Erythroblast (primary cell): Measurements from ENCODE around the gene SIGLEC5.

Experiments
- DNase-seq, 2 experiments: peaks; one replicate each; lab custom pipeline; 2025; lab: John Stamatoyannopoulos, UW
- GATA1 ChIP-seq: IDR thresholded peaks from 2 replicates; pipeline ENCODE4 v1.6.1; 2011; ENCODE audit warnings: low read depth, mild to moderate bottlenecking, control low read depth, low read length, moderate library complexity
- POLR2A ChIP-seq: IDR thresholded peaks from 2 replicates; pipeline ENCODE4 v1.6.1; 2011; ENCODE audit warnings: mild to moderate bottlenecking, low read length

The SIGLEC5 gene

DNA sequence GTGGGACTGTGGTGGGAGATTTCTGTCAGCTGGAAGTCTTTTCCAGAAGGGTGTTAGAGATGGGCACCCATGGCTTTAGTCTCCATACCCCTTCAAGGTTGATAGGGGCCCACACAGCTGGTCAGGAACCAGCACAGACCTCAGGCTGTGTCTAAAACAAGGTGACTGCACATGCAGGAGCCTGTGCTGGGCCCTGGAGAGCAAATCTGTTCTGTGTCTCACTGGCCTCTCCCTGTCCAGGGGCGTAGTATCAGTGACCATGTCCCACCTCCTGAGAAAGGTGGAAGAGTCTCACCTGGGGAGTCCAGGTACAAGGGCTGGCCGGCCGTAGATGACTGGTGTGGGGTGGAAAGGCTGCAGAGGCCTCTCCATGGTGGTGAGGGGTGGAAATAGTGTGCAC is 39.8 kb downstream of the SIGLEC5 start:
- DNase-seq, result no peak
- TF ChIP-seq GATA1 (no peak), POLR2A (no peak)

DNA sequence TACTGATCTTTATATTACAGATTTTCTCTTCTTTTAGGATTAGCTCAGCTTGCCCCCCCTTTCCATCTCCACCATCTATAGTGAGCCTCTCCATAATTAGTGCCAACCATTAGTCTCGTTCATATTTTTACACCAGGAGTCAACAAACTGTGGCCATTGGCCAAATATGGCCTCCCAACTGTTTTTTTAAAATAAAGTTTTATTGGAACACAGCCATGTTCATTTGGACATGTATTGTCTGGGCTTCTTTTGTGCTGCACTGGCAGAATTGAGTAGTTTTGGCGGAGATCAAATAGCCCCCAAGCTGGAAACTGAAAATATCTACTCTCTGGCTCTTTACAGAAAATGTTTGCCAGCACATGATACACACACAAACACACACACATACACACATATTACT is 40.7 kb downstream of the SIGLEC5 start:
- TF ChIP-seq GATA1 (no peak), POLR2A (no peak)
- DNase-seq, result no peak

DNA sequence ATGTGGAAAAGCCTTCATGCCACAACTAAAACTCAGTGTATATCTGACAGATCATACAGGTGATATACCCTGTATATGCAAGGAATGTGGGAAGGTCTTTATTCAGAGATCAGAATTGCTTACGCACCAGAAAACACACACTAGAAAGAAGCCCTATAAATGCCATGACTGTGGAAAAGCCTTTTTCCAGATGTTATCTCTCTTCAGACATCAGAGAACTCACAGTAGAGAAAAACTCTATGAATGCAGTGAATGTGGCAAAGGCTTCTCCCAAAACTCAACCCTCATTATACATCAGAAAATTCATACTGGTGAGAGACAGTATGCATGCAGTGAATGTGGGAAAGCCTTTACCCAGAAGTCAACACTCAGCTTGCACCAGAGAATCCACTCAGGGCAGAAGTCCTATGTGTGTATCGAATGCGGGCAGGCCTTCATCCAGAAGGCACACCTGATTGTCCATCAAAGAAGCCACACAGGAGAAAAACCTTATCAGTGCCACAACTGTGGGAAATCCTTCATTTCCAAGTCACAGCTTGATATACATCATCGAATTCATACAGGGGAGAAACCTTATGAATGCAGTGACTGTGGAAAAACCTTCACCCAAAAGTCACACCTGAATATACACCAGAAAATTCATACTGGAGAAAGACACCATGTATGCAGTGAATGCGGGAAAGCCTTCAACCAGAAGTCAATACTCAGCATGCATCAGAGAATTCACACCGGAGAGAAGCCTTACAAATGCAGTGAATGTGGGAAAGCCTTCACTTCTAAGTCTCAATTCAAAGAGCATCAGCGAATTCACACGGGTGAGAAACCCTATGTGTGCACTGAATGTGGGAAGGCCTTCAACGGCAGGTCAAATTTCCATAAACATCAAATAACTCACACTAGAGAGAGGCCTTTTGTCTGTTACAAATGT is 42.7 kb downstream of the SIGLEC5 start:
- DNase-seq, result no peak

GRCh38 chr19:51586799-51587198 is 43.4 kb downstream of the SIGLEC5 start:
- TF ChIP-seq POLR2A, result no peak
- TF ChIP-seq GATA1, result no peak
- no peak for DNase-seq

More for the DNA sequence above, 42.7 kb downstream of the SIGLEC5 start:
- TF ChIP-seq POLR2A, result no peak
- TF ChIP-seq GATA1, result no peak

DNA sequence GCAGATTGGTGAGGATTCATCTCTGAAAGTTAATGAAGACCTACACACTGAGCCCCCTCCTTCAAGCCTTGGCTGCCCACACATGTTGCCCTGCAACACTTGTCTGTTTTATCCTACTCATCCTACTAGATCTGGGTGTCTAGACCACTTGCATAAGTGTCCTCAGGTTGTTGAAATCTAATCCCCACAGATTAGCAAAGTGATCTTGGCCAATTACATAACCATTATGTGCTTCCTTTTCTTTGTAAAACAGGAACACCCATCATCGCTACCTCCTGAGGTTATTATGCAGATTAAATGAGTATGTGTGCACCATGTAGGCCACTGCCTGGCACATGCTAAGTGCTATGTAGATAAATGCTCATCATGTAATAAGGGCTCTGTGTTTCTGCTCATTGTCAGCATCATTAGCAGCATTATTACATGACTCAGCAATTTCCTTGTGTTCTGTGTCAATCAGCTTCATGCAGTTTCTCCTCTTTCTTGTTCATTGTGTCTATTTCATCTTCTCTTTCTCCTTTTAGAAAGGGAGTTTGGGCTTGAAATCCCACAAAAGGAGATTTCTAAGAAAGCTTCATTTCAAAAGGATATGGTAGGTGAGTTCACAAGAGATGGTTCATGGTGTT is 44.0 kb downstream of the SIGLEC5 start:
- no peak for TF ChIP-seq POLR2A
- no peak for TF ChIP-seq GATA1
- no peak for DNase-seq

GRCh38 chr19:51576850-51577249 is 53.4 kb downstream of the SIGLEC5 start:
- TF ChIP-seq GATA1, result no peak
- no peak for TF ChIP-seq POLR2A

GRCh38 chr19:51573331-51573730 is 56.9 kb downstream of the SIGLEC5 start:
- DNase-seq, result peak; percentile 60 to 72
- TF ChIP-seq POLR2A (peak; percentile 66), GATA1 (no peak)

More at GRCh38 chr19:51576850-51577249, 53.4 kb downstream of the SIGLEC5 start:
- no peak for DNase-seq

- DNase-seq, result no peak
- no peak for TF ChIP-seq POLR2A
- no peak for TF ChIP-seq GATA1
These were observed 57.3 kb downstream of the SIGLEC5 start for GRCh38 chr19:51572908-51573307.

- TF ChIP-seq POLR2A (peak; percentile 83), GATA1 (no peak)
- DNase-seq, result peak; percentile 77 to 85
These were observed 57.8 kb downstream of the SIGLEC5 start for GRCh38 chr19:51572410-51572809.

- TF ChIP-seq GATA1 (no peak), POLR2A (no peak)
- peak; percentile 56 to 70 for DNase-seq
These were observed 58.6 kb downstream of the SIGLEC5 start for GRCh38 chr19:51571599-51571998.

DNA sequence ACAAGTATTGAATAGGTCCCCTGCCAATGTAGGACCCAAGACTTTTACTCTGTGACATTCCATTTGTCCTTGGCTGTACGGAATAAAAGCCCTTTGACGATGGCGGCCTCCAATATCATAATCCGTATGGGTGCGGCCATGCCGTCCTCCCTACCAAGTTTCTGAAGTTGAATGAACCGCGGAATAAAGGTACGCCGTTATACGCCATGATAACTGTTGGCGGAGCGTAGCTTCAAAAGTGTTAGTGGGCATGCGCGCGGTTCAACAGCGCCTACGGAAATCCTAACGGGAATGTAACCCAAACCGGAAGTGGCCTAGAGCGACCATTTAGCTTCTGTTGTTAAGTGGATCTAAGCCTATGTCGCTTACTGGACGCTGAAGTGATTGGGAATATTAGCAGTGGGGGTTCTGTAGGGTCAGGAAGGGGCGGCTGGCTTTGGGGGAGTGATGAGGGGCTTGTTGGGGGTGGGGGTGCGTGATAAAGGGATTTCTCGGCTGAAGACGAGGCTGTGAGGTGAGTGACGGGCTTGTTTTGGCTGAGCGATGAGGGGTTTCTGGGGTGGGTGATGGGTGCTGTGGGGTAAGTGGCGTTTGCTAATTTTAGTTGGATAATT is 59.1 kb downstream of the SIGLEC5 start, which contains the start of gene ZNF175:
Gene ZNF175, plus strand, starts transcription at position 322 of the 614 bp plus-strand sequence. CDS start 2,047 bp downstream, outside the sequence.
- TF ChIP-seq POLR2A (peak; percentile 84), GATA1 (no peak)
- DNase-seq, result peak; percentile 96 to 97

GRCh38 chr19:51568456-51568855 is 61.7 kb downstream of the SIGLEC5 start:
- TF ChIP-seq POLR2A (no peak), GATA1 (no peak)
- DNase-seq, result no peak

DNA sequence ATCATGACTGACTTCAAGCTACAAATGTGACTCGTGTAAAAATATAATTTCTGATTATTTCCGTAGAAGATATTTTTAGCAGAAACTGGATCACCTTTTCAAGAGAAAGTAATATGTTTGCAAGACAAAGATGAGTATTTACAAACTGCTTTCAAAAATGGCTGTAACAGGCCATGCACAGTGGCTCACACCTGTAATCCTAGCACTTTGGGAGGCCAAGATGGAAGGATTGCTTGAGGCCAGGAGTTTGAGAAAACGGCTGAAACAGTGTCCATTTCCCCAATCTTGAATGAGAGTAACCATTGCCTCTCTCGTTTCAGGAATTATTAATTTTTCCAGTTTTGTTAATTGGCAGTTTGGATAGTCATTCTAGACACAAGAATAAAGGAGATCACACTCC is 62.6 kb downstream of the SIGLEC5 start:
- no peak for DNase-seq
- TF ChIP-seq GATA1, result no peak
- TF ChIP-seq POLR2A, result no peak
